DOHH2 (cell line): Measurements from ENCODE around the gene ANKS3.

Experiments used
- CTCF ChIP-seq: fragments of 200-600 bp; sonication (generic); IDR thresholded peaks from one replicate; pipeline ENCODE4 v1.5.1; 2014; ENCODE audit warnings: antibody characterized with exemption, mild to moderate bottlenecking, low read depth, low read length; ENCODE audit not compliant: poor library complexity, severe bottlenecking
- EZH2phosphoT487 ChIP-seq: fragments of 200-600 bp; sonication (generic); IDR thresholded peaks from 2 replicates; pipeline ENCODE4 v1.6.1; 2017; ENCODE audit warnings: borderline replicate concordance, mild to moderate bottlenecking, antibody characterized with exemption, low read length, moderate library complexity, mixed read lengths

DNA sequence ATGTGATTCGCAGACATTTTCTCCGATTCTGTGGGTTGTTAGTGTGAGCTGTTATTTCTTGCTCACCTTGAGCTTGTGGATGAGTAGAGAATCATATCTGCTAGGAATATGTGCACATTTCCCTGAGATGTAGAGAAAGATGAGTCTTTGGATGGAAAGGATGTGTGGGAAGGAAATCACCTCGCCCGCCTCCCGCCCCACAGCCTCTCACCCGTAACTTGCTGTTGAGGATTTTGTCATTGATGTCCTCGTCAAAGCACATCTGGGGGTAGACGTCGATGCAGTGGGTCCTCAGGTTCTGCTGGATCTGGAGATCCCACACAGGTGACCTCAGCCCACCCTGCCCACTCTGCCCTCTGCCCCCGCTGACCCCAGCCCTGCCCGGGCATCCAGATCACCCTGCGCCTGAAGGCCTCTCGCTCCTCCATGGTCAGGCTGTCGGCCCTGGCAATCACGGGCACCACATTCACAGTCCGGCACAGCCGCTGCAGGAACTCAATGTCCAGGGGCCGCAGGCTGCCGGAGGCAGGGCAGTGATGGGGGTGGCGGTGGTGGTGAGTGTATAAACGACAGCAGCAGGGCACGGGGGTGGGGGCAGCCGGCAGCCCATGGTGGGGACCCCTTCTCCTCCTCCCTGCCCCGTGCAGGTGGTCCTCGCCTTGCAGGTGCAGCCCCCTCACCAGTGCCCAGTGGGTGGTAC lies 49.3 kb upstream of the ANKS3 start:
- TF ChIP-seq CTCF (no peak), EZH2phosphoT487 (no peak)
